A673 (cell line): ENCODE data around the gene LITAF. TPM values are rescaled to one million over a fixed set of nuclear protein-coding genes. Genes with fewer than 3 reads are reported as not detected.

Experiments used
- BruUV-seq: library from RNA; stranded (reverse); fragments of 400-500 nt; replicated peaks from 2 replicates; lab custom pipeline; 2021; lab: Mats Ljungman, UMichigan
- CTCF ChIA-PET: fragments of 300-600 bp; sonication (Branson Sonifier 250); formaldehyde crosslinking; loops from one replicate; lab custom pipeline; 2022; ENCODE audit warnings: antibody characterized with exemption; lab: Charles Lee
- POLR2A ChIA-PET: fragments of 300-600 bp; sonication (Branson Sonifier 250); formaldehyde crosslinking; loops from one replicate; lab custom pipeline; 2022; ENCODE audit warnings: antibody characterized with exemption; ENCODE audit not compliant: low non-redundant PET; lab: Charles Lee
- DNase-seq: peaks from one replicate; pipeline ENCODE4 v3.0.0-alpha.2; 2015; ENCODE audit warnings: low spot score
- H3K27ac ChIP-seq: fragments of 200-600 bp; sonication (generic); 2 replicates; pipeline ENCODE4 v1.5.1; 2016; ENCODE audit warnings: mixed run types, low read depth, mild to moderate bottlenecking, mixed read lengths, antibody characterized with exemption, low read length; ENCODE audit not compliant: poor library complexity, severe bottlenecking
- H3K27me3 ChIP-seq: fragments of 200-600 bp; sonication (generic); replicated peaks from 2 replicates; pipeline ENCODE4 v1.6.1; 2017; ENCODE audit warnings: mixed run types, low read depth, mild to moderate bottlenecking, mixed read lengths, antibody characterized with exemption, low read length; ENCODE audit not compliant: insufficient read depth, poor library complexity
- H3K36me3 ChIP-seq: fragments of 200-600 bp; sonication (generic); 2 replicates; pipeline ENCODE4 v1.6.1; 2016; ENCODE audit warnings: mixed run types, mild to moderate bottlenecking, mixed read lengths, antibody characterized with exemption, low read length; ENCODE audit not compliant: insufficient read depth, poor library complexity, severe bottlenecking
- H3K4me1 ChIP-seq: fragments of 200-600 bp; sonication (generic); 2 replicates; pipeline ENCODE4 v1.6.1; 2017; ENCODE audit warnings: mixed run types, mild to moderate bottlenecking, mixed read lengths, antibody characterized with exemption, low read length; ENCODE audit not compliant: insufficient read depth, poor library complexity, severe bottlenecking
- H3K4me3 ChIP-seq: fragments of 200-600 bp; sonication (generic); 2 replicates; pipeline ENCODE4 v1.5.1; 2016; ENCODE audit warnings: low read depth, mixed run types, mild to moderate bottlenecking, mixed read lengths, low read length; ENCODE audit not compliant: poor library complexity, severe bottlenecking
- H3K9me3 ChIP-seq: fragments of 200-600 bp; sonication (generic); 2 replicates; pipeline ENCODE4 v1.6.1; 2016; ENCODE audit warnings: mixed run types, low read depth, mild to moderate bottlenecking, mixed read lengths, antibody characterized with exemption, low read length; ENCODE audit not compliant: poor library complexity, severe bottlenecking
- EZH2 ChIP-seq: fragments of 200-600 bp; sonication (generic); IDR thresholded peaks from 2 replicates; pipeline ENCODE4 v1.6.1; 2017; ENCODE audit warnings: borderline replicate concordance, low read depth, mild to moderate bottlenecking, mixed read lengths, antibody characterized with exemption, low read length; ENCODE audit not compliant: poor library complexity, severe bottlenecking
- intact Hi-C: fragments of 100-400 bp; cut with micrococcal nuclease; formaldehyde crosslinking; loops from one replicate; pipeline ENCODE4 v1.10.0; 2022; ENCODE audit not compliant: unreplicated experiment
- total RNA-seq: library from RNA; stranded (reverse); gene quantifications from 2 replicates; pipeline ENCODE4 v1.2.3, GENCODE V29; 2021
- TF ChIP-seq, protein P1 (sequence below): fragments of 300-800, 200-600 bp; sonication (generic); conservative IDR thresholded peaks from 2 replicates; pipeline ENCODE4 v1.5.1; 2017; ENCODE audit warnings: low read depth, mild to moderate bottlenecking, antibody characterized with exemption, low read length, moderate library complexity, mixed read lengths

LITAF gene
- total RNA-seq, 1 experiment from 2014 or later = 6.9 TPM

DNA sequence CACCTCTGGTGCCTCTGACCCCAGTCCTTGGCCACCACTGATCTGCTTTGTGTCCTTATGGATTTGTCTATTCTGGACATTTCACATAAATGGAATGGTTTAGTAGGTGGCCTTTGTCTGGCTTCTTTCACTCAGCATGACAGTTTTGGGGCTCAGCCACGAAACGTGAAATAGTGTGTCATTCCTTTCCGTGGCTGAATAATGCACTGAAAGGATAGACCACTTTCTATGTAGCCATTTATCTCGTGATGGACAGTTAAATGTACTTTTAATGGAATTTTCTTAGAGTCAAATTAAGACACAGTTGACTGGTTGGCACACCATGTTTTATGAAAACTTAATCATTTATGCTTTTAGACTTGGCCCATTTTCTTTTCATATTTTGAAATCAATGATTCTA, 57.4 kb downstream of the LITAF start:
- Histone ChIP-seq H3K27me3 (peaks cover 19% of the 10 kb centered on the region), H3K4me1 (no peaks in the 10 kb centered on the region), H3K36me3 (no peaks in the 10 kb centered on the region), H3K4me3 (no peak overlapping the region), H3K27ac (no peak overlapping the region), H3K9me3 (no peaks in the 10 kb centered on the region)
- no peak for DNase-seq
- intact Hi-C loops = no loop called here
- BruUV-seq = no TSS peak
- ChIA-PET CTCF (no interaction called here), POLR2A (no interaction called here)
- TF ChIP-seq EZH2 = no peak
- TF ChIP-seq, protein P1, sequence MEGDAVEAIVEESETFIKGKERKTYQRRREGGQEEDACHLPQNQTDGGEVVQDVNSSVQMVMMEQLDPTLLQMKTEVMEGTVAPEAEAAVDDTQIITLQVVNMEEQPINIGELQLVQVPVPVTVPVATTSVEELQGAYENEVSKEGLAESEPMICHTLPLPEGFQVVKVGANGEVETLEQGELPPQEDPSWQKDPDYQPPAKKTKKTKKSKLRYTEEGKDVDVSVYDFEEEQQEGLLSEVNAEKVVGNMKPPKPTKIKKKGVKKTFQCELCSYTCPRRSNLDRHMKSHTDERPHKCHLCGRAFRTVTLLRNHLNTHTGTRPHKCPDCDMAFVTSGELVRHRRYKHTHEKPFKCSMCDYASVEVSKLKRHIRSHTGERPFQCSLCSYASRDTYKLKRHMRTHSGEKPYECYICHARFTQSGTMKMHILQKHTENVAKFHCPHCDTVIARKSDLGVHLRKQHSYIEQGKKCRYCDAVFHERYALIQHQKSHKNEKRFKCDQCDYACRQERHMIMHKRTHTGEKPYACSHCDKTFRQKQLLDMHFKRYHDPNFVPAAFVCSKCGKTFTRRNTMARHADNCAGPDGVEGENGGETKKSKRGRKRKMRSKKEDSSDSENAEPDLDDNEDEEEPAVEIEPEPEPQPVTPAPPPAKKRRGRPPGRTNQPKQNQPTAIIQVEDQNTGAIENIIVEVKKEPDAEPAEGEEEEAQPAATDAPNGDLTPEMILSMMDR = no peak

DNA sequence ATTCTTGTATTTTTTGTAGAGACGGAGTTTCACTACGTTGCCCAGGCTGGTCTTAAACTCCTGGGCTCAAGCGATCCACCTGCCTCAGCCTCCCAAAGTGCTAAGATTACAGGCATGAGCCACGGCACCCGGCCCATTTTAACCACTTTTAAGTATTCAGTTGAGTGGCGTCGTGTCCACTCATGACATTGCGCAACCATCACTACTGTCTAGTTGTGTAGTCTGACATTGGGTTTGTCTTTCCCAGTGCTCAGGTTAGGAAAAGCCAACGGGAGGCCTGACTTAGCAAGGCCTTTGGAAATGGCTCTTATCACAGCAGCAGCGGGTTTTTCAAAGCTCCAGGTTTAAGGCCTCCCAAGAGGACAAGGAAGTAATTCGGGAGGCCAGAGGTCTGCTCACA, 58.7 kb downstream of the LITAF start:
- no peak overlapping the region for H3K27ac ChIP-seq
- peaks cover 19% of the 10 kb centered on the region for H3K27me3 ChIP-seq
- intact Hi-C loops = no loop called here
- TF ChIP-seq, protein P1 = no peak
- TF ChIP-seq EZH2 = no peak
- no TSS peak for BruUV-seq
- DNase-seq = no peak
- ChIA-PET POLR2A (no interaction called here), CTCF (no interaction called here)
- no peaks in the 10 kb centered on the region for H3K36me3 ChIP-seq
- no peaks in the 10 kb centered on the region for H3K9me3 ChIP-seq
- no peak overlapping the region for H3K4me3 ChIP-seq
- no peaks in the 10 kb centered on the region for H3K4me1 ChIP-seq

DNA sequence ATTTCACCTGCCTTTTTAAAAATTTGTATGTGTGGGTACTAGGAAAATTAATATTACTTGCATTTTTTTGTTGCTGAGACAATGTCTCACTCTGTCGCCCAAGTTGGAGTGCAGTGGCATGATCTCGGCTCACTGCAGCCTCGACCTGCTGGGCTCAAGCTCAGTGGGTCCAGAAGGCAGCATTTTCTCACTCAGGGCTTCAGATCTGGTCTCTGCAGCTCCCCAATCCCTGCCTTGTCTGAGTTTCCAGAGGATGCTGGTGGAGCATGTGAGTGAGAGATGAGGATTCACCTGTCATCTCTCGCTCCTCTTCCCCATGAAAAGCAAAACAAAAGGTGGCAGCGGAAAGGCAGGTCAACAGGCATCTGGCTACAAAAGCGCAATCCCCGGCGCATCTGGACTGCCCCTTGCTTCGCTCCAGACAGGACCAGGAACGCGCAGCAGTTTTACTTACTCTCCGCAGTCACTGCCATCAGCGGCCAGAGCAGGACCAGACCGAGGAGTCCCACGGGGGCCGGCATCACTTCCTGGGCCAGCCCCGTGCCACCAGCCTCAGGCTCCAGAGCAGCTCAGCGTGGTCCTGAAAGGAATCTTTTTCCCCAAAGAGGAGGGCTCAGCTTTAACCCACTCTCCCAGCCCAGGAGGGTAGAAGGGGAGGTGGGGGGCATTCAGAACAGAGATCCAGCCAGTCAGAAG, 59.9 kb downstream of the LITAF start:
- TF ChIP-seq EZH2 = no peak
- TF ChIP-seq, protein P1 = no peak
- Histone ChIP-seq H3K36me3 (no peaks in the 10 kb centered on the region), H3K9me3 (no peaks in the 10 kb centered on the region), H3K27me3 (peaks cover 19% of the 10 kb centered on the region), H3K4me3 (no peak overlapping the region), H3K27ac (no peak overlapping the region), H3K4me1 (no peaks in the 10 kb centered on the region)
- no TSS peak for BruUV-seq
- ChIA-PET CTCF (no interaction called here), POLR2A (no interaction called here)
- DNase-seq = no peak
- intact Hi-C loops = no loop called here
